Non-pigmented ciliary epithelial cell (primary cell): ENCODE measurements around the gene ELMO1.
A peak's percentile ranks its signal among the peaks of the same experiment; 100 is the strongest.

Experiments
- DNase-seq: peaks from one replicate; pipeline ENCODE4 v3.0.0-alpha.2; 2010; ENCODE audit warnings: low read depth

Gene ELMO1

GRCh38 chr7:37093257-37093656 is 355.4 kb downstream of the ELMO1 start:
- no peak for DNase-seq

- DNase-seq: no peak
Observed at GRCh38 chr7:37092548-37092947, 356.1 kb downstream of the ELMO1 start.

- DNase-seq: no peak
Observed at GRCh38 chr7:37089972-37090371, 358.7 kb downstream of the ELMO1 start.

- DNase-seq: no peak
Observed at GRCh38 chr7:37085600-37085999, 363.1 kb downstream of the ELMO1 start.

GRCh38 chr7:37084303-37084702 is 364.4 kb downstream of the ELMO1 start:
- no peak for DNase-seq

- DNase-seq: no peak
Observed at GRCh38 chr7:37083311-37084096, 365.2 kb downstream of the ELMO1 start.

GRCh38 chr7:37081436-37081835 is 367.2 kb downstream of the ELMO1 start:
- no peak for DNase-seq

- no peak for DNase-seq
Observed at GRCh38 chr7:37079420-37079819, 369.2 kb downstream of the ELMO1 start.

- DNase-seq: no peak
Observed at GRCh38 chr7:37076668-37077067, 372.0 kb downstream of the ELMO1 start.

GRCh38 chr7:37074370-37074769 is 374.3 kb downstream of the ELMO1 start:
- DNase-seq: no peak

- DNase-seq: no peak
Observed at GRCh38 chr7:37071124-37071523, 377.5 kb downstream of the ELMO1 start.

- DNase-seq: no peak
Observed at GRCh38 chr7:37070471-37070870, 378.2 kb downstream of the ELMO1 start.

GRCh38 chr7:37070031-37070430 is 378.6 kb downstream of the ELMO1 start:
- DNase-seq: no peak

GRCh38 chr7:37069336-37069735 is 379.3 kb downstream of the ELMO1 start:
- DNase-seq: no peak

- no peak for DNase-seq
Observed at GRCh38 chr7:37068902-37069301, 379.8 kb downstream of the ELMO1 start.

- no peak for DNase-seq
Observed at GRCh38 chr7:37068038-37068437, 380.6 kb downstream of the ELMO1 start.

GRCh38 chr7:37065779-37066271 is 382.8 kb downstream of the ELMO1 start:
- DNase-seq: peak; percentile 5

GRCh38 chr7:37062560-37062859 is 386.2 kb downstream of the ELMO1 start:
- DNase-seq: no peak

GRCh38 chr7:37061849-37062559 is 386.7 kb downstream of the ELMO1 start:
- DNase-seq: no peak

- no peak for DNase-seq
Observed at GRCh38 chr7:37056234-37056912, 392.3 kb downstream of the ELMO1 start.

GRCh38 chr7:37054624-37055241 is 393.9 kb downstream of the ELMO1 start:
- DNase-seq: no peak

GRCh38 chr7:37052705-37053104 is 396.0 kb downstream of the ELMO1 start:
- DNase-seq: no peak

- no peak for DNase-seq
Observed at GRCh38 chr7:37050801-37051200, 397.9 kb downstream of the ELMO1 start.
